K562 (cell line): ENCODE results near the gene SOD1. TPM values are rescaled to one million over a fixed set of nuclear protein-coding genes. Genes with fewer than 3 reads are reported as not detected.
A peak's percentile ranks its signal among the peaks of the same experiment; 100 is the strongest.

Experiments used
- OTX1 ChIP-seq: fragments of 450-650 bp; formaldehyde crosslinking; IDR thresholded peaks from 2 replicates; pipeline ENCODE4 v1.4.0; 2022; ENCODE audit warnings: mild to moderate bottlenecking
- PHB ChIP-seq: fragments of 250-450 bp; sonication (Bioruptor Pico); IDR thresholded peaks from 2 replicates; pipeline ENCODE4 v1.5.0; 2021
- POLR2AphosphoS5 ChIP-seq: IDR thresholded peaks from 2 replicates; pipeline ENCODE4 v1.6.1; 2011; ENCODE audit warnings: mild to moderate bottlenecking, low read depth, low read length, moderate library complexity; ENCODE audit not compliant: control insufficient read depth, insufficient read depth
- SUPT5H ChIP-seq: fragments of 450-650 bp; IDR thresholded peaks from 2 replicates; pipeline ENCODE4 v1.6.1; 2016
- ZBTB11 ChIP-seq, 3 experiments: fragments of 200-800 bp in 1 of 3; fragments of 250-450 bp in 1 of 3; fragments of 450-650 bp in 1 of 3; sonication (Bioruptor Pico) in 1 of 3; sonication (Bioruptor generic) in 1 of 3; formaldehyde crosslinking in 1 of 3; IDR thresholded peaks; 2 replicates each; pipeline versions ENCODE4 v1.6.1 to v1.8.0; 2016 to 2022; ENCODE audit warnings: mild to moderate bottlenecking in 2 of 3, missing genetic modification characterization in 2 of 3, missing compliant biosample characterization in 1 of 3, moderate library complexity in 1 of 3
- polyA plus RNA-seq, 8 experiments: library from polyadenylated mRNA; depleted of rRNA in 4 of 8; stranded (reverse) in 5 of 8; unstranded in 3 of 8; fragments of >200 nt; fragmentation: Nextera tagmentation in 2 of 8; fragmentation: Illumina TruSeq in 1 of 8; extraction: Ambion mirVana in 2 of 8; extraction: Trizol in 1 of 8; gene quantifications; 2 replicates each; pipeline versions ENCODE4 v1.2.1 to v1.2.3, GENCODE V29; 2011 to 2014; ENCODE audit warnings: inconsistent platforms in 1 of 8, missing spikeins in 1 of 8
- total RNA-seq, 7 experiments: library from RNA; depleted of rRNA in 6 of 7; stranded (reverse); fragments of >200 nt in 6 of 7; fragmentation: Illumina TruSeq in 2 of 7; extraction: Trizol in 2 of 7; gene quantifications; 2 replicates each; pipeline versions ENCODE4 v1.2.1 to v1.2.3, GENCODE V29; 2011 to 2021; ENCODE audit warnings: low replicate concordance in 1 of 7
- TF ChIP-seq, protein P1 (sequence below): fragments of 450-650 bp; IDR thresholded peaks from 2 replicates; pipeline ENCODE4 v1.6.1; 2016; ENCODE audit warnings: mild to moderate bottlenecking, moderate library complexity

Gene SOD1
- total and polyA plus RNA-seq, 9 of the 15 experiments (the other 6 are each of a cell fraction or from before 2014, with no cell fraction given): 452 to 1,409 (median 633) TPM

DNA sequence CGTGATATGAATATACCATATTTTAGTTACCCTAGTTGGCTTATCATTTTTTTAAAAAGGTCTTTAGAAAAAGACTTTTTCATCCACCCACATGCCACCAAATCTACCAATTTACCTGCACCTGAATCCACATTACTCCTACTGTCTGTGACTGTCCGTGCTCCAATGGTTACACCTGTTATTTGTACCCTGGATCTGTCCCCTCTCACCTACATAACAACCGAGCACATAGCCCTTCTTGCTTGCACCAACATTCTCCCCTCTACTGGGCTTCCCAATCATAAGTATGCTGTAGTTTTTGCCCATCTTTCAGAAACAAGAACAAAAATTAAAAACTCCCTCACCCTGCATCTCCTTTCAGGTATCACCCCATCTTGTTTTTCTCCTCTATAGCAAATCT, 17.6 kb downstream of the SOD1 start (continued):
- TF ChIP-seq ZBTB11 (CRISPR knock-in tag; IDR thresholded peaks at IDR 0.05): no peak
- peak; percentile 47; the same call in 1 of the 2 replicates for TF ChIP-seq SUPT5H
- TF ChIP-seq, protein P1, sequence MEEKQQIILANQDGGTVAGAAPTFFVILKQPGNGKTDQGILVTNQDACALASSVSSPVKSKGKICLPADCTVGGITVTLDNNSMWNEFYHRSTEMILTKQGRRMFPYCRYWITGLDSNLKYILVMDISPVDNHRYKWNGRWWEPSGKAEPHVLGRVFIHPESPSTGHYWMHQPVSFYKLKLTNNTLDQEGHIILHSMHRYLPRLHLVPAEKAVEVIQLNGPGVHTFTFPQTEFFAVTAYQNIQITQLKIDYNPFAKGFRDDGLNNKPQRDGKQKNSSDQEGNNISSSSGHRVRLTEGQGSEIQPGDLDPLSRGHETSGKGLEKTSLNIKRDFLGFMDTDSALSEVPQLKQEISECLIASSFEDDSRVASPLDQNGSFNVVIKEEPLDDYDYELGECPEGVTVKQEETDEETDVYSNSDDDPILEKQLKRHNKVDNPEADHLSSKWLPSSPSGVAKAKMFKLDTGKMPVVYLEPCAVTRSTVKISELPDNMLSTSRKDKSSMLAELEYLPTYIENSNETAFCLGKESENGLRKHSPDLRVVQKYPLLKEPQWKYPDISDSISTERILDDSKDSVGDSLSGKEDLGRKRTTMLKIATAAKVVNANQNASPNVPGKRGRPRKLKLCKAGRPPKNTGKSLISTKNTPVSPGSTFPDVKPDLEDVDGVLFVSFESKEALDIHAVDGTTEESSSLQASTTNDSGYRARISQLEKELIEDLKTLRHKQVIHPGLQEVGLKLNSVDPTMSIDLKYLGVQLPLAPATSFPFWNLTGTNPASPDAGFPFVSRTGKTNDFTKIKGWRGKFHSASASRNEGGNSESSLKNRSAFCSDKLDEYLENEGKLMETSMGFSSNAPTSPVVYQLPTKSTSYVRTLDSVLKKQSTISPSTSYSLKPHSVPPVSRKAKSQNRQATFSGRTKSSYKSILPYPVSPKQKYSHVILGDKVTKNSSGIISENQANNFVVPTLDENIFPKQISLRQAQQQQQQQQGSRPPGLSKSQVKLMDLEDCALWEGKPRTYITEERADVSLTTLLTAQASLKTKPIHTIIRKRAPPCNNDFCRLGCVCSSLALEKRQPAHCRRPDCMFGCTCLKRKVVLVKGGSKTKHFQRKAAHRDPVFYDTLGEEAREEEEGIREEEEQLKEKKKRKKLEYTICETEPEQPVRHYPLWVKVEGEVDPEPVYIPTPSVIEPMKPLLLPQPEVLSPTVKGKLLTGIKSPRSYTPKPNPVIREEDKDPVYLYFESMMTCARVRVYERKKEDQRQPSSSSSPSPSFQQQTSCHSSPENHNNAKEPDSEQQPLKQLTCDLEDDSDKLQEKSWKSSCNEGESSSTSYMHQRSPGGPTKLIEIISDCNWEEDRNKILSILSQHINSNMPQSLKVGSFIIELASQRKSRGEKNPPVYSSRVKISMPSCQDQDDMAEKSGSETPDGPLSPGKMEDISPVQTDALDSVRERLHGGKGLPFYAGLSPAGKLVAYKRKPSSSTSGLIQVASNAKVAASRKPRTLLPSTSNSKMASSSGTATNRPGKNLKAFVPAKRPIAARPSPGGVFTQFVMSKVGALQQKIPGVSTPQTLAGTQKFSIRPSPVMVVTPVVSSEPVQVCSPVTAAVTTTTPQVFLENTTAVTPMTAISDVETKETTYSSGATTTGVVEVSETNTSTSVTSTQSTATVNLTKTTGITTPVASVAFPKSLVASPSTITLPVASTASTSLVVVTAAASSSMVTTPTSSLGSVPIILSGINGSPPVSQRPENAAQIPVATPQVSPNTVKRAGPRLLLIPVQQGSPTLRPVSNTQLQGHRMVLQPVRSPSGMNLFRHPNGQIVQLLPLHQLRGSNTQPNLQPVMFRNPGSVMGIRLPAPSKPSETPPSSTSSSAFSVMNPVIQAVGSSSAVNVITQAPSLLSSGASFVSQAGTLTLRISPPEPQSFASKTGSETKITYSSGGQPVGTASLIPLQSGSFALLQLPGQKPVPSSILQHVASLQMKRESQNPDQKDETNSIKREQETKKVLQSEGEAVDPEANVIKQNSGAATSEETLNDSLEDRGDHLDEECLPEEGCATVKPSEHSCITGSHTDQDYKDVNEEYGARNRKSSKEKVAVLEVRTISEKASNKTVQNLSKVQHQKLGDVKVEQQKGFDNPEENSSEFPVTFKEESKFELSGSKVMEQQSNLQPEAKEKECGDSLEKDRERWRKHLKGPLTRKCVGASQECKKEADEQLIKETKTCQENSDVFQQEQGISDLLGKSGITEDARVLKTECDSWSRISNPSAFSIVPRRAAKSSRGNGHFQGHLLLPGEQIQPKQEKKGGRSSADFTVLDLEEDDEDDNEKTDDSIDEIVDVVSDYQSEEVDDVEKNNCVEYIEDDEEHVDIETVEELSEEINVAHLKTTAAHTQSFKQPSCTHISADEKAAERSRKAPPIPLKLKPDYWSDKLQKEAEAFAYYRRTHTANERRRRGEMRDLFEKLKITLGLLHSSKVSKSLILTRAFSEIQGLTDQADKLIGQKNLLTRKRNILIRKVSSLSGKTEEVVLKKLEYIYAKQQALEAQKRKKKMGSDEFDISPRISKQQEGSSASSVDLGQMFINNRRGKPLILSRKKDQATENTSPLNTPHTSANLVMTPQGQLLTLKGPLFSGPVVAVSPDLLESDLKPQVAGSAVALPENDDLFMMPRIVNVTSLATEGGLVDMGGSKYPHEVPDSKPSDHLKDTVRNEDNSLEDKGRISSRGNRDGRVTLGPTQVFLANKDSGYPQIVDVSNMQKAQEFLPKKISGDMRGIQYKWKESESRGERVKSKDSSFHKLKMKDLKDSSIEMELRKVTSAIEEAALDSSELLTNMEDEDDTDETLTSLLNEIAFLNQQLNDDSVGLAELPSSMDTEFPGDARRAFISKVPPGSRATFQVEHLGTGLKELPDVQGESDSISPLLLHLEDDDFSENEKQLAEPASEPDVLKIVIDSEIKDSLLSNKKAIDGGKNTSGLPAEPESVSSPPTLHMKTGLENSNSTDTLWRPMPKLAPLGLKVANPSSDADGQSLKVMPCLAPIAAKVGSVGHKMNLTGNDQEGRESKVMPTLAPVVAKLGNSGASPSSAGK: no peak
- 0 out of 2 replicates have a peak, but pooled peaks have one; percentile 19 for TF ChIP-seq OTX1
- TF ChIP-seq POLR2AphosphoS5: no peak
- TF ChIP-seq PHB (CRISPR knock-in tag): no peak
